Raji (cell line): Measurements from ENCODE around the gene HOXD8.

Source experiments
- POLR2A ChIP-seq: IDR thresholded peaks from 2 replicates; pipeline ENCODE4 v1.6.1; 2011; ENCODE audit warnings: low read depth, low read length, control low read depth; ENCODE audit not compliant: insufficient read depth

The HOXD8 gene

GRCh38 chr2:176128982-176129796, at the start of gene HOXD8:
Gene HOXD8 (plus strand): TSS chr2:176129705. CDS start chr2:176130367, 662 bp downstream.
- no peak for TF ChIP-seq POLR2A

GRCh38 chr2:176079831-176080539, 49.5 kb upstream of the HOXD8 start:
- no peak for TF ChIP-seq POLR2A

- no peak for TF ChIP-seq POLR2A
These were observed 48.7 kb upstream of the HOXD8 start for GRCh38 chr2:176080540-176081375.

- TF ChIP-seq POLR2A: no peak
These were observed 48.1 kb upstream of the HOXD8 start for GRCh38 chr2:176081376-176081836.

- TF ChIP-seq POLR2A: no peak
These were observed 47.5 kb upstream of the HOXD8 start for GRCh38 chr2:176081837-176082524.

GRCh38 chr2:176082525-176082823, 47.0 kb upstream of the HOXD8 start:
- TF ChIP-seq POLR2A: no peak

- no peak for TF ChIP-seq POLR2A
These were observed 46.4 kb upstream of the HOXD8 start for GRCh38 chr2:176082824-176083751.

GRCh38 chr2:176083796-176084261, 45.7 kb upstream of the HOXD8 start, which contains the start of gene EVX2:
Gene EVX2 (minus strand): TSS chr2:176083962. CDS start chr2:176083776, 186 bp downstream.
- TF ChIP-seq POLR2A: no peak

- TF ChIP-seq POLR2A: no peak
These were observed 44.8 kb upstream of the HOXD8 start for GRCh38 chr2:176084611-176085119.

- TF ChIP-seq POLR2A: no peak
These were observed 44.3 kb upstream of the HOXD8 start for GRCh38 chr2:176085120-176085788.

GRCh38 chr2:176085861-176086771, 43.4 kb upstream of the HOXD8 start:
- TF ChIP-seq POLR2A: no peak
